HG03039 (cell line): ENCODE data around the gene UBE3C.

Experiments used
- ATAC-seq: cut with Tn5 transposase; IDR thresholded peaks from one replicate; pipeline ENCODE4 v1.9.1; 2021; ENCODE audit warnings: mild to moderate bottlenecking, moderate library complexity; ENCODE audit not compliant: unreplicated experiment

Gene UBE3C

GRCh38 chr7:157176771-157177170 lies 38.0 kb downstream of the UBE3C start:
- ATAC-seq = no peak

DNA sequence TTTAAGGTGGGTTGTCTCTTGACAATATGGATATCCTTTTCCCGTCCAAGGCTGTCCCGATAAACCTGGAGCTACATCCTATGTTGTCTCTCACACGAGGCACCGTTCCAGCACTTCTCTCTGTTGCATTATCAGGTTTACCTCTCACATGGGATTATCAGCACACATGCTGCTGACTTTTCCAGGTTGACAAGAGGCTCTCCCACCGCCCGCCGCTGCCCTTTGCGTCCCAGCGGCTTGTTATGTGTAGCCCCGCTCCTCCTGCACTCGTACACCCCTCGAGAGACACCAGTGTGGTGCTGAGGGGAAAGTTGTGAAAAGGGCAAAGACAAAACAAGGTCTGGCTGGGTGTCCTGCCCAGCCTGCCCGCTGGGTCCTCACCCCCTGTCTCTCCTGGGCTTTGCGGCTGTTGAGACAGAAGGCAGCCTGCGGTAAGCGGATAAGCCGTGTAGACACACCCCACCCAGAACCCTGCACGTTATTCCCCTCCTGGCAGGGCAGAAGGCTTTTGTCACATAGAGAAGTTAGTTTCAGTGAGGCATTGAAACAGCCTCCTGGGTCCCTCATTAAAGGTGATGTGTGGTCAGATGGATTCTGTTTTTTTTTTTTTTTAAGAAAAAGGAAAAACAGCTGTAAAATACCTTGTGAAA lies 38.7 kb downstream of the UBE3C start:
- no peak for ATAC-seq

GRCh38 chr7:157177983-157178381 lies 39.3 kb downstream of the UBE3C start:
- ATAC-seq = peak; percentile 65

- no peak for ATAC-seq
Observed at GRCh38 chr7:157183832-157184231, 45.1 kb downstream of the UBE3C start.

GRCh38 chr7:157188091-157188665 lies 49.5 kb downstream of the UBE3C start:
- ATAC-seq = no peak

- no peak for ATAC-seq
Observed at GRCh38 chr7:157189405-157189804, 50.7 kb downstream of the UBE3C start.

DNA sequence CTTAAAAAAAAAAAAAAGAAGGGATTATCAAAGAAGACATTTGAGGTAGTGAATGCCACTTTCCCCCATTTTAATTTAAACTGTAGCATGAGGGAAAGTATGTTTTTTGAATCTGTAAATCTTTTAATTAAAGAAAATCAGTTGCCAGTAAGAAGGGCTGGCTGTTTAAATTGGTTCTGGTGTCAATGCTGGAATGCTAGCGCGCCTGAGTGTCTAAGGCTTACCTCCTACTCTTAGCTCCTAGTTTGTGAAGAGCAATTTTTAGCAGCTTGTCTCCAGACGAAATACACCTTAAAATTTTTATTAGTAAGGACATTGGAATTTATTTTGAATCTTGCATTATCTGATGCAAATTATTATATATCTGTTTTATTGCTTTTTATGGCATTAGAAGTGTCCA lies 54.1 kb downstream of the UBE3C start:
- no peak for ATAC-seq

DNA sequence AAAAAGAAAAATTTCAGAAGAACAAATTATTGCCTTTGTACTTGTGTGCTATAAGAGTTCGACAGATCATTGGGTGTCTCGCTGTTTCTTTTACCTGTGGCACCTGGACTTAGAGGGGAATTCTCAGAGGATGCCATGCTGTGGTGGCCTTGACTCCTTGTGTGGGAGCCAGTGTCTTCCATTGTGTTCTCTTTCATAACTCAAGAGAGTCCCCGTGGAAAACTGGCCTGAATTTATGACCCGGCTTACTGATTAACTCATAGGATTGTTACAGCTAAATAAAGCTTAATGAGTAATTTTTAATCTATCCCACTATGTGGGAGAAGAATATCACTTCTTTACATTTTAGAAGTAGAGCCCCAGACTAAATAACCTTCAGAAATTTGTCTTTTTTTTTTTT lies 54.5 kb downstream of the UBE3C start:
- ATAC-seq = no peak

DNA sequence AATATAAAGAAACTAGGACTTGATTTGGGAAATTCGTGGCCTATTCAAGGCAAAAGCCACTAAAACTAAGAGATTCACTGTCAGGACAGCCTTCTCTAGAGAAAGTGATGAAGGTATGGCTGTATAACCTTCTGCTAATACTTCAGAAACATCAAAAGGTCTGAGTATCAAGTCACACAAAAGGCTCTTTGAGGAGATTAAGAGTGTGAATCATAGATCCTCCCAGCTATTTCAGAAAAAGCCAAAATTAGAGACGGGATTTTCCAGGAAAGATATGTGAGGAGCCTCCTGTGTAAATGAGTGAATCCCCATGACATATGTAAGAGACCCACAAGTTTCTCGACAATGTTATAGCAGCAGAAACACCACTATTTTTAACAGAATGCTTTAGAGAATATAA lies 56.2 kb downstream of the UBE3C start:
- ATAC-seq = no peak

DNA sequence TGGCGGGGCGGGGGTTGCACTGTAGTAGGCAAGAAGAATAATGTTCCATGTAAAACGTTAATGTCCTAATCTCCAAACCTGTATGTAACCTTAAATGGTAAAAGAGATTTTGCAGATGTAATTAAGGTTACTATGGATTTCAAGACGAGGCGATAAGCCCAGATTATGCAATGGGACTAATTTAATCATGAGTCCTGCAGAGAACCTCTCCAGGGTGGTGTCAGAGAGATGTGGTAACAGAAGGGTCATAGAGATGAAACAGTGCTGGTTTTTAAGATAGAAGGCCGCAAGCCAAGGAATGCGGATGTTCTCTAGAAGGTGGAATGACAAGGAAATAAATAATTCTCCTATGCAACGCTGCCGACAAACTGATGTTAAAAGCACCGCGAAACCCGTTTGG lies 57.1 kb downstream of the UBE3C start:
- no peak for ATAC-seq

DNA sequence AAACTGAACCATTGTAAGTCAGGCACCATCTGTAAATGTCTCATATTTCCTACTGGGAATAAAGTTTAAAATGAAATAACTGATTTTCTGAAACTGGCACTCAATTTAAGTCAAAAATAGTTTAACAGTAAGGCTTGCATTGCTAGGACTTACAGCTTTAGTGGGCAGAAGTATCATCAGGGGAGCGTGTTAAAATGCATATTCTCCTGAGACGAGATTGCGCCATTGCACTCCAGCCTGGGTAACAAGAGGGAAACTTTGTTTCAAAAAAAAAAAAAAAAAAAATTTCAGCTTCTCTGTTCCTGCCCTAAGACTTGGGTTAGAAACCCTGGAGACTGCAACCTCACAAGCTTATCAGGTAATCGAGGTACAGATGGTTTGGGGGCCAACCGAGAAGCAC lies 65.4 kb downstream of the UBE3C start:
- no peak for ATAC-seq

GRCh38 chr7:157205438-157205837 lies 66.7 kb downstream of the UBE3C start:
- ATAC-seq = no peak

DNA sequence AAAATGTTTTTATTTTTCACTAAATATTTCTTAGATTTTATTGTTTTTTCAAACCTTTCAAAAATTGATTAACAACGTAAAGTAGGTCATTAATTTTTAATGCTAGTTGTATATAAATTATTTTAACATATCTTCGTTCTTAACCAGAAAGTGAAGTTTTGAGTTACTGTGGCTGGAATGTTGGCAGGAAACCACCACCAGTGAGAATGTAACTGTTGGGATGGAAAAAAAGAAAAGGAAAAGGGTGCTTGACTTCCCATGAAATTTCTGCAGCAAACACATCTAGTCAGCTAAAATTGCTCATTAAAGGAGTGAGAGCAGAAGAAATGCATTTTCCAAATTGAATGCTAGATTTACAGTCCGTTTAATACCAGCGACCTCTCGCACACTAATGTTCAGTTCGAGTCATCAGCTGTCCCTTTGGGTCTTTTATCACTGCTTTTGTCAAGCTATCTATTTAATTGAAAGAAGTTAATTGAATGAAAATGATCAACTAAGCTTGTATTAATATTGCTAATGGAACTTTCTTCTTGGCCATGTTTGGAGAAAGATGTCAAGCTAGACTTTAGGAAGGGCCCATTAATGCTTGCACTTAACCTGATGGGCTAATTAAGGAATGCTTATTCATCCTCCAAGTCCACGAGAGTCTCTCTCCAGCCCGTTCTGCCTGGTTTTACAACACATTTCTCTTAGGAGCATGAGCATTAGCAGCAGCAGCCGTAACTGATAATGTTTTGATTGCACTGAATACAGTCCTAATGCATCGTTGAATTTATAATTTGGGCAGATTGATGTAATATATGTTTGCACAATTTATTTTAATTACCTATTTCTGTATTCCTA lies 70.1 kb downstream of the UBE3C start:
- no peak for ATAC-seq

DNA sequence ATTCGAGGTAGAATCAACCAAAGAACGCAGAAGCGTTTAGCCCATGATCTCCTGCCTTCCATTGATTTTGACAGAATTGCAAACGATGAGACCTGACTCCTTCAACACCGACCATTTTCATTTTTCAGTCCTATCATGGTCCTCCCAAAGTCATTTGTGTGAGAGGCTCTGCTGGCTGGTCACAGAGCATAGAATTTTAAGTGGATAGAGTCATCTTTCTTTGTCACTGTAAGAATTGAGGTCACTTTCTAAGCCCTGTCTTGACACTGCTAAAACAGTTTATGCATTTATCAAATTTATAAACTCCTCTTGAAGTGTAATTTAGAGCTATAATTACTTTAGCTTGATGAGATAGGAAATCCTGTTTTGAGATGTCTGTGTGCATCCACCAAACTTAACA lies 72.0 kb downstream of the UBE3C start:
- no peak for ATAC-seq

DNA sequence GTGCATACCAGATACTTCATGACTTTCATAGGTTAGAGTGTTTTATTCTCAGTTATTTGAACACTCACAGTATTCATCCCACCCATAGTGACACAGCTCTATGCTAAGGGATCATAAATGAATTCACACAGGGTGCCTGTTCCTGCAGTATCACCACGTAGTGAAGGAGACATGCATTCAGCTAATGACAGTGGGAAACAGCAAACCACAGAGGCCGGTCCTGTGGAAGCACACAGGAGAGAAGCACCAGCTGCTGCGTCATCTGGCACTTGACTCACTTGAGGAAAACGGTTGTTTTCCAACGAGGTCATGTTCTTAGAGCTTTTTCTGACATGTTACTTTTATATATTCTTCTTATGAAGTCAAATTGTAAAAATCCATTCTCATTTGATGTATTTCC lies 73.0 kb downstream of the UBE3C start:
- ATAC-seq = no peak

DNA sequence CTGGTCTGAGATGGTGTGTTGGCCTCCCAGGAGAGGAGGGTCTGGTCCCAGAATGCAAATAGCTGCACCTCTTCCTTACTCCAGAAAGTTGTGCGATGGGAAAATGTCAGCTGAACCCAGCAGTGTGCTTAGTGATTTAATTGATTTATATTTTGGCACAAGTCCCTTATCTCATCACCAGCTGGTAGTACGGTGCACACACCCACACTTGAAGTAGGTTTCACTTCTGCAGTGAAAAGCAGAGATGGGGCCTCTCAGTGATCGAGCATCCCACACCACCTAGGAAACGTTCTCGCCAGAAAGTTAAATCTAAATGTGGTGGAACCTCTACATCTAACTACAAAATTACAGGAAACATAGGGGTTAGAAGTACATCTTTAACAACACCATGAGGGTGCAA lies 80.4 kb downstream of the UBE3C start:
- ATAC-seq = peak; percentile 86

- ATAC-seq = no peak
Observed at GRCh38 chr7:157220916-157221569, 82.3 kb downstream of the UBE3C start.

DNA sequence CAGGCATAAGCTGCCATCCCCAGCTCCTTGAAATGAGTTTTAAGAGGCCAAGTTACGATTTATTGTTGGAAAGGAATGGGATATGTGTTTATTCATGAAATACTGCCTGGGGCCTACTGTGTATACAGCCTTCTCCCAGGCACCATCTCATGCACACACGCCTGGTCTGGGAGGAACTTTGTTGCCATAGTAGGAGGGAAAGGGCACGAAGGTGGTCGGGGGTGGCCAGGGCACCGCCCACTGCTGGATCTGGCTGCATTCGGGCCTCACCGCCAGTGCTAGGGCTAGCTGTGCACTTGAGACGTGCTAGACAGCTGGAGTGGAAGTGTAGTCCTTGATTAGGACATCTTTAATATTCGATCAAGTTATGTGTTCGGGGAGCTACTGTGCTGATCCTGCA lies 84.0 kb downstream of the UBE3C start:
- no peak for ATAC-seq

DNA sequence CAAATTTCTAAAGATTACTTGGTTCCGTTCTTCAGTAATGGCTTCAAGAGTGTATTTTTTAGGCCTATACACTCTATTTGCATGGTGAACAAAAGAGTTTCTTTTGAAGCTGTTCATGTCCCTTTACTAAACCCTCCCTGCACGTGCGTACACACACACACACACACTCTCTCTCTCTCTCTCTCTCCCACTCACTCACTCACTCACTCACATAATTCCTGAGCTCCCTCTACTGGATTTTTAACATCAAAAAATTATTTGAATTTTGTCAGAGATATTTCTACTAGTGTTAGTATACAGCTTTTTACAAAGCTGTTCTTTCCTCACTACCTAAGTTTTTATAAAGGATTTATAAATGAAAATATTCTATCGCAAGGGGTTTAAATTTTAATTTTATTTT lies 85.9 kb downstream of the UBE3C start:
- ATAC-seq = no peak

GRCh38 chr7:157228864-157229422 lies 90.2 kb downstream of the UBE3C start:
- ATAC-seq = no peak

DNA sequence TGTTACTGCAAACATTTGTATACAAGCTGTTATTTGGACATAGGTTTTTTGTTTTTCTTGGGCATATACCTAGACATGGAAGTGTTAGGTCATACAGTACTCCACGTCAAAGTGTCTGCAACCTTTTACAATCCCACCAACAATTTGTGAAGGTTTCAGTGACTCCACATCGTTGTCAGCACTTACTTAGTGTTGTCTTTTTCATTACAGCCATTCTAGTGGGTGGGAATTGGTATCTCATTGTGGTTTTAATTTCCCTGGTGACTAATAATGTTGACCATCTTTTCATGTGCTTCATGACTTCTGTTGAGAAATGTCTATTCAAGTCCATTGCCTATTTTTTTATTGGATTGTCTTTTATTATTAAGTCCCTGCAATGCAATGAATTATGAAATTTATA lies 95.0 kb downstream of the UBE3C start:
- no peak for ATAC-seq
